CD4-positive, alpha-beta T cell (primary cell): ENCODE results near the gene DSCAML1. TPM values are rescaled to one million over a fixed set of nuclear protein-coding genes. Genes with fewer than 3 reads are reported as not detected.

Experiments
- ATAC-seq: fragments of 200-7000 bp; cut with Tn5 transposase; one replicate; pipeline ENCODE4 v1.10.0; 2022; ENCODE audit warnings: mild to moderate bottlenecking; ENCODE audit not compliant: poor library complexity
- CTCF ChIA-PET: fragments of 350-600 bp; sonication (Branson Sonifier 250); formaldehyde crosslinking; loops from one replicate; lab custom pipeline; 2021; ENCODE audit warnings: antibody characterized with exemption, inconsistent platforms; lab: Charles Lee
- POLR2A ChIA-PET: fragments of 350-600 bp; sonication (Branson Sonifier 250); formaldehyde crosslinking; loops from one replicate; lab custom pipeline; 2021; ENCODE audit warnings: antibody characterized with exemption, inconsistent platforms; lab: Charles Lee
- DNase-seq, 14 experiments: peaks; one replicate each; pipeline ENCODE4 v3.0.0-alpha.2; 2013 to 2020; ENCODE audit warnings: mixed read lengths in 2 of 14
- H3K27ac ChIP-seq, 2 donors: one replicate each; pipeline versions ENCODE4 v1.5.1 to v1.7.0; 2013; ENCODE audit warnings: low read length in 2 of 2, low read depth in 1 of 2, mild to moderate bottlenecking in 1 of 2
- H3K27me3 ChIP-seq, 2 experiments: 1 replicate in 1 of 2; 2 replicates in 1 of 2; pipeline versions ENCODE4 v1.6.1 to v1.7.0; 2013; ENCODE audit warnings: low read length in 2 of 2, control low read depth in 1 of 2, mild to moderate bottlenecking in 1 of 2, moderate library complexity in 1 of 2; ENCODE audit not compliant: insufficient read depth in 2 of 2, control insufficient read depth in 1 of 2
- H3K36me3 ChIP-seq: one replicate; pipeline ENCODE4 v1.6.1; 2013; ENCODE audit warnings: low read length, control low read depth; ENCODE audit not compliant: insufficient read depth
- H3K4me1 ChIP-seq: one replicate; pipeline ENCODE4 v1.6.1; 2013; ENCODE audit warnings: low read length, control low read depth; ENCODE audit not compliant: insufficient read depth
- H3K4me3 ChIP-seq: one replicate; pipeline ENCODE4 v1.5.1; 2013; ENCODE audit warnings: mild to moderate bottlenecking, low read length, moderate library complexity
- H3K9me3 ChIP-seq, 2 experiments: 1 replicate in 1 of 2; 2 replicates in 1 of 2; pipeline versions ENCODE4 v1.6.1 to v1.7.0; 2013; ENCODE audit warnings: low read length in 2 of 2, mild to moderate bottlenecking in 2 of 2, control low read depth in 1 of 2, moderate library complexity in 1 of 2; ENCODE audit not compliant: control insufficient read depth in 1 of 2, insufficient read depth in 1 of 2
- H3K27ac Mint-ChIP-seq: one replicate; pipeline ENCODE4 v1.8.0; 2020; ENCODE audit warnings: mixed read lengths
- H3K27me3 Mint-ChIP-seq: one replicate; pipeline ENCODE4 v1.8.0; 2021; ENCODE audit warnings: mixed read lengths
- H3K36me3 Mint-ChIP-seq: one replicate; pipeline ENCODE4 v1.8.0; 2021; ENCODE audit warnings: low read depth, mixed read lengths
- H3K4me1 Mint-ChIP-seq: one replicate; pipeline ENCODE4 v1.8.0; 2021; ENCODE audit warnings: low read depth, mixed read lengths
- H3K4me3 Mint-ChIP-seq: one replicate; pipeline ENCODE4 v1.8.0; 2020; ENCODE audit warnings: mild to moderate bottlenecking, mixed read lengths
- H3K9me3 Mint-ChIP-seq: one replicate; pipeline ENCODE4 v1.8.0; 2020; ENCODE audit warnings: mixed read lengths
- CTCF ChIP-seq: fragments of 200-600 bp; IDR thresholded peaks from one replicate; pipeline ENCODE4 v1.8.0; 2022; ENCODE audit warnings: antibody characterized with exemption, mild to moderate bottlenecking
- intact Hi-C, 2 experiments: fragments of 100-400 bp; cut with DNase I in 1 of 2; cut with micrococcal nuclease in 1 of 2; formaldehyde crosslinking; loops; one replicate each; pipeline versions ENCODE4 v1.15.1 to v1.9.0; 2023 to 2025; cut with DNase I, micrococcal nuclease
- total RNA-seq, 174 experiments: library from RNA in 2 of 174; stranded (reverse) in 2 of 174; gene quantifications; one replicate each; pipeline ENCODE4 v1.2.3 and lab custom pipeline; 2021 to 2026

DSCAML1 gene
- total RNA-seq, 2 experiments from 2014 or later, result 0.22 to 0.61 TPM

- TF ChIP-seq CTCF, result no peak
- ATAC-seq, result no peak
- intact Hi-C loops, result no loop called here
- Mint-ChIP-seq H3K36me3 (no peaks in the 10 kb centered on the region), H3K27me3 (peaks cover 19% of the 10 kb centered on the region), H3K27ac (no peak overlapping the region), H3K9me3 (no peaks in the 10 kb centered on the region), H3K4me1 (no peaks in the 10 kb centered on the region), H3K4me3 (no peak overlapping the region)
- Histone ChIP-seq H3K36me3 (no peaks in the 10 kb centered on the region), H3K4me1 (no peaks in the 10 kb centered on the region), H3K27ac (no peak overlapping the region), H3K9me3 (no peaks in the 10 kb centered on the region), H3K4me3 (no peak overlapping the region), H3K27me3 (no peaks in the 10 kb centered on the region)
- DNase-seq, result no peak
- ChIA-PET POLR2A (no interaction called here), CTCF (no interaction called here)
Measured at GRCh38 chr11:117574551-117574950, 222.5 kb downstream of the DSCAML1 start.

GRCh38 chr11:117573326-117573725, 223.7 kb downstream of the DSCAML1 start:
- Mint-ChIP-seq H3K4me1 (no peaks in the 10 kb centered on the region), H3K9me3 (no peaks in the 10 kb centered on the region), H3K27me3 (peaks cover 9% of the 10 kb centered on the region), H3K36me3 (no peaks in the 10 kb centered on the region), H3K4me3 (no peak overlapping the region), H3K27ac (no peak overlapping the region)
- TF ChIP-seq CTCF, result no peak
- Histone ChIP-seq H3K27me3 (no peaks in the 10 kb centered on the region), H3K4me3 (no peak overlapping the region), H3K27ac (no peak overlapping the region), H3K4me1 (no peaks in the 10 kb centered on the region), H3K36me3 (no peaks in the 10 kb centered on the region), H3K9me3 (no peaks in the 10 kb centered on the region)
- ChIA-PET POLR2A (no interaction called here), CTCF (no interaction called here)
- DNase-seq (no peak), ATAC-seq (no peak)
- intact Hi-C loops, result no loop called here

GRCh38 chr11:117572671-117573070, 224.3 kb downstream of the DSCAML1 start:
- no peak for ATAC-seq
- no peaks in the 10 kb centered on the region for H3K36me3 Mint-ChIP-seq
- intact Hi-C loops, result no loop called here
- Histone ChIP-seq H3K27ac (no peak overlapping the region), H3K9me3 (no peaks in the 10 kb centered on the region), H3K4me3 (no peak overlapping the region), H3K36me3 (no peaks in the 10 kb centered on the region), H3K4me1 (no peaks in the 10 kb centered on the region), H3K27me3 (no peaks in the 10 kb centered on the region)
- no peaks in the 10 kb centered on the region for H3K9me3 Mint-ChIP-seq
- no peaks in the 10 kb centered on the region for H3K4me1 Mint-ChIP-seq
- peaks cover 9% of the 10 kb centered on the region for H3K27me3 Mint-ChIP-seq
- POLR2A ChIA-PET, result no interaction called here
- H3K27ac Mint-ChIP-seq, result no peak overlapping the region
- DNase-seq, result no peak
- no peak for TF ChIP-seq CTCF
- CTCF ChIA-PET, result no interaction called here
- no peak overlapping the region for H3K4me3 Mint-ChIP-seq
